ENCODE results near the gene NBAS.

The NBAS gene

DNA sequence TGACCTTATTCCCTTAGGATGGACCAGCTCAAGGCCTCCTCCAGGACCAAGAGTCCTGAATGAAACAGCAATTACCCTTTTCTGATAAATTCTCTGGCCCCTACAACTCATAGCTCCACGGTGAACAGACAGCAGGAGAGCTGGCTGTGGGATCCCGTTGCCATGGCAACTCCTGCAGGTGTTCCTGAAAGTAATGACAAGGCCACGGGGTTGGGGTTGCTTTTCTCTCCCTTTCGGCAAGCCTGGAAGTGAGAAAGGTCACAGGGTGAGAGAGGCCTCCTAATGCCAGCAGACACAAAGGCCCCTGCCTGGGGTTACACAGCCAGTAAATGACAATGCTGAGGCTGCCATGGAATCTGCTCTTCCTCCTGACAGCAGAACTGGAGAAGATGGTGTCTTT is 403.0 kb downstream of the NBAS start:
- DNase-seq = no peak

DNA sequence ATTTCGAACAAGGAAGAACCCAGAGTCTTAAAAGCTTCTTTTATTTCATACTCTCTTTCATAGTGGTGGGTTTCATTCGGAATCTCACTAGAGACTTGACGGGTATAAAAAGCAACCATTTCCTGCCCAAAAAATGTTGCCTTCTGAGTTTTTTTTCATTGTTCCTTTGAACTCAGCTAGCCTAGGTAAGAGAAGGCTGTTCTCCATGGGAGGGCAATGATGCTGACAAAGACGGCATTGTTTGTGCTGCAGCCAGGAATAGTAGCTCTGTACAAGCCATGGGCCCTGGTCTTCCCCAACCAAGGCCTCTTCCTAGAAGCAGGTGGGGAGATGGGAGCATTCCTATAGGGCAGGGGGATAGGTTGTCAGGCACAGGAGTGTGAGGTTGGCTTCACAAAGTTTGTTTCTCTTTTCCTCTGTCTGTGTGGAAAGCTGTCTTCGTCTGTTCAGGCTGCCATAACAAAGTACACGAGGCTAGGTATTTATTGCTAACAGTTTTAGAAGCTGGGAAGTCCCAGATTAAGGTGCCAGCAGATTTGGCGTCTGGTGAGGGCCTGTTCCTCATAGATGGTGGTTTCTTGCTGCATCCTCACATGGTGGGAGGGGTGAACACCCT is 405.1 kb downstream of the NBAS start:
- no peak for DNase-seq

GRCh38 chr2:15154297-15154696 is 406.8 kb downstream of the NBAS start:
- peak; percentile 67 for DNase-seq

GRCh38 chr2:15152382-15152781 is 408.8 kb downstream of the NBAS start:
- DNase-seq = peak; percentile 14

- DNase-seq = no peak
These were observed 412.1 kb downstream of the NBAS start for GRCh38 chr2:15149063-15149462.

- DNase-seq = no peak
These were observed 413.5 kb downstream of the NBAS start for GRCh38 chr2:15147591-15147990.

- DNase-seq = no peak
These were observed 414.2 kb downstream of the NBAS start for GRCh38 chr2:15146960-15147359.

DNA sequence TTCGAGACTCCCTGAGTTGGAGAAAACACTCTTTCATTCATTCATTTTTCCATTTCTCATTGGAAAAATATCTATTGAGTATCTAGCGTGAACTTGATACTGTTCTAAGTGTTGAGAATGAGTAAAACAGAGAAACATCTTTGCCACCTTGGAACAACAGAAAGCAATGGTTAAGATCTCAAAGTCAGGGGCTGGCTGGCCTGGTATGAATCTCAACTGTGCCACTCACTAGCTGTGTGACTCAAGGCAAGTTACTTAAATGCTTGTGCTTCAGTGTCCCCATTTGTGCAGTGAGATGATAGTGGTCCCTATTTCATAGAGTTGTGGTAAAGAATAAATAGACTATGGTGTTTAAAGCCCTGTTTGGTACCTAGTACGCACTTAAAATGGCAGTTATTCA is 415.2 kb downstream of the NBAS start:
- no peak for DNase-seq

GRCh38 chr2:15145046-15145817 is 415.9 kb downstream of the NBAS start:
- no peak for DNase-seq

DNA sequence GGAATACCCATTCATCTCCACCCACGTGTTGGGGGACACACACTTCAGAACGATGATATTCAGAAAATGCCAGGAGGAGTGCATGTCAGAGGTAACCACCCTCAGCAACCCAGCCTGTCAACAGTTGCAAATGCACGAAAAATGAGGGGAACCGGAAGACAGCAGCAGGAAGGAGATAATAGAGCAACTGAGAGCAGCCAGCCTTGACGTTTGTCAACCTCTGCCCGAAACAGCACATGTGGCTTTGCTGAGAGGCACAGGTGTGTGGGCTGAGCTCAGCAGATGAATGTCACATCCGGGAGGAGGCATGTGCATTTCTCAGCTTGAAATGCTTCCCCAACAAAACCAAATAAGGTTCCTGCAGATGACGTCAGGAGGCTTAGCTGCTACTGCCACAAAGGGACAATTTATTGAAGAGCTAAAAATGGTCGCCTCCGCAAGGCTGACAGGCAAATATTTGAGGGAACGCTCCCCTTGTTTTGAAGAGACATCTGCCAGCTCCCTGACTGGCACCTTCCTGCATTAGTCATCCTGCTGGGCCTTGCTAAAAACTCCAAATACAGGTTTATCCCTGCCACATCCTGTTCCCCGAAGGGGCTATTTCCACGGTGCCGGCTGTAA is 419.0 kb downstream of the NBAS start:
- peak; percentile 14 for DNase-seq

DNA sequence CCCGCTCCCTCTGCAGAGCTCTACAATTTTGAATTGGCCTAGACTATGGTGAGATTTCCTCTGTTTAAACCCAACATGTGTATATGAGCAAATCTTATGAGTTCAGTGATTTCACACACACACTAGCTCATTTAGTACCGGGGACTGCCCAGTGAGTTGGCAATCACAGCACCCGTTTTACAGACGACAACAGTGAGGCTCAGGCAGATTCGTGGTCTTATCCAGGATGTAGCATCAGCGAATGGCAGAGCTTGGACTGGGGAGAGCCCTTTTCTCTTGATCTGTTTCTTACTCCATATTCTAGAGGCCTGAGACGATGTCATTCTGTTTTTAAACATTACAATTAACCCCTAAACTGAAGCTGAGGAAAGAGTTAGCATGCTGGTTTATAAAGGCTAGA is 419.9 kb downstream of the NBAS start:
- no peak for DNase-seq

GRCh38 chr2:15136639-15137038 is 424.5 kb downstream of the NBAS start:
- no peak for DNase-seq

DNA sequence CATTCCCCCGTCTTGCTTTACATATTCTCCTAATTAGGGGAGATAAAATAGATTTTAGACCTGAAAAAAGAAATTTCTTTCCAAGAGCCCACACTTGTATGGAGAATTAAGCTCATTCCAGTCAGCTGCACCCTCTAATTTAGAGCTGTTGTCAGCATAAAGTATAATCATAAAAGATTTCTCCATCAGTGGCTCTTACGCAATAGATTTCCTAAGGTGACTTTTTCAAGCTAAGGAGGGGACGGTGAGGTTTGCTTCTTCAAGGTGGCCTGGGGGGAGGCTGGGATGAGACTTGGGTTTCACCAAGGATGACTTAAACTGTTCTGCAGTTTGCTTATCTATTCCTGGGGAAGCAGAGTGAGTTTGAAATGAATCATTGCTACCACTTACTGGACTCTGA is 426.2 kb downstream of the NBAS start:
- DNase-seq = no peak

GRCh38 chr2:15133461-15133860 is 427.7 kb downstream of the NBAS start:
- DNase-seq = no peak

GRCh38 chr2:15128846-15129245 is 432.3 kb downstream of the NBAS start:
- no peak for DNase-seq

GRCh38 chr2:15127876-15128275 is 433.3 kb downstream of the NBAS start:
- no peak for DNase-seq

DNA sequence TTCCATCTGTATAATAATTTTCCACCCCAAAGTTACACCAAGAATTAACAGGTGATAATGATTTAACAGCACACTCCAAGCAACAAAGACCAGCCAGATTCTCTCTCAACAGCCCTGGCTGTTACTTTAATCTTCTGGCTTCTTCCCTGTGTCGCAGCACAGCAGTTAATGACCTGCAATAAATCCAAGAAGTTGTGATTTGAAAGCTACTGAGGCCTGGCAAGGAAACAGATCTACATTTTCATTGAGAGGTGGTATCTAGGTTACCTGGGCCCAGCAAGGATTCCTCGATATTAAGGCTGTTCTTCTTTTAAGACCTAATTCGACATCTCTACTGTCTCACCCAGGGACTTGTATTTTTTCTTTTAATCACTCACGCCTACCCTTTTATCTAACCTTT is 433.8 kb downstream of the NBAS start:
- no peak for DNase-seq

- no peak for DNase-seq
These were observed 434.8 kb downstream of the NBAS start for GRCh38 chr2:15126373-15126772.

DNA sequence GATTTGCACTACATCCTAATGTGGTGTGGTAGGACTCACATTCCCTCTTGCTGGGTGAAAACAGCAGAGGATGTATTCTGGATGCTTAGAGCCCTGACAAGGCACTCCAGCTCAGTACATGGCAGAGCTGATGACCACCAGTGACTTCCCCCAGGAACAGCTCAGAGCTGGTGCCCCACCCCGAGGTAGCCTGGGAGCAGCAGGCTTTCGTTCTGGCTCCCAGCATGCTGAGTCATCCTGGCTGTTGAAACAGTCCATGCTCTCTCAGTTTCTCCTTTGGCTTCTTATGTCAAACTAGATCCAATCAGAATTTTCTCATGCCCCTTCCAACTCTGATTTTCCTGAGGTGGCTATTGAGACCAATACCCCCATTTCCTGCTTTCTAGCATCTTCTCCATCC is 438.2 kb downstream of the NBAS start:
- DNase-seq = peak; percentile 36

DNA sequence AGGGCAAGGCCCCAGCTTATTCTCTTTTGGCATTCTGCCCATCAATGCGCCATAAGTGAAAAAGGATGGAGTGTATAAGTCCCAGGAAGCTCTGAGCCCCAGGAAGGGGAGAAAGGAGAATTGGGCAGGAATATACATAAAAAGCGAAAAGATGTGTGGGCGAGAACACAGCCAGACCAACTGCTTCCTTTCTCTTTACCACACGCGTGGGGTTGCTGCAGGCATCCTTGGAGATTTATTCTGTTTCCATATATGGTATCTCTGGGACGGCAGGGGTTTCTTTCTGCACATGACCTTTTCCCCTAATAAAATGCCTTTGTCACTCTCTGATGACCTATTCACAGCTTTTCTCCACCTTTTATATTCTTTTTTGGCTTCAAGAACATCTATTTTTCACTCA is 440.5 kb downstream of the NBAS start:
- no peak for DNase-seq

GRCh38 chr2:15119722-15120175 is 441.4 kb downstream of the NBAS start:
- no peak for DNase-seq

GRCh38 chr2:15117409-15118050 is 443.6 kb downstream of the NBAS start:
- no peak for DNase-seq

Data from fibroblast of skin of right biceps (primary cell).